Gastroesophageal sphincter (tissue), 4 donors: ENCODE data around the gene IFT88. TPM values are rescaled to one million over a fixed set of nuclear protein-coding genes. Genes with fewer than 3 reads are reported as not detected.

Experiments used
- ATAC-seq: fragments of 150-250 bp; one replicate; pipeline ENCODE4 v1.9.1; 2016; ENCODE audit warnings: mild to moderate bottlenecking, moderate library complexity
- H3K27ac ChIP-seq, 4 donors: fragments of 200-600 bp; sonication (generic) in 3 of 4; 1 replicate in 3 of 4; 2 replicates in 1 of 4; pipeline ENCODE4 v1.5.1; 2016 to 2019
- H3K27me3 ChIP-seq: fragments of 200-600 bp; sonication (generic); one replicate; pipeline ENCODE4 v1.5.1; 2019
- H3K36me3 ChIP-seq, 2 donors: fragments of 200-600 bp; sonication (generic); one replicate each; pipeline ENCODE4 v1.5.1; 2019; ENCODE audit warnings: control low read depth in 1 of 2
- H3K4me1 ChIP-seq, 3 donors: fragments of 200-600 bp; sonication (generic); 1 replicate in 2 of 3; 2 replicates in 1 of 3; pipeline ENCODE4 v1.5.1; 2016 to 2019; ENCODE audit warnings: control low read depth in 2 of 3
- H3K4me3 ChIP-seq, 2 donors: fragments of 200-600 bp; sonication (generic); one replicate each; pipeline ENCODE4 v1.5.1; 2019; ENCODE audit warnings: mild to moderate bottlenecking in 1 of 2, moderate library complexity in 1 of 2
- H3K9me3 ChIP-seq, 3 donors: fragments of 200-600 bp; sonication (generic); one replicate each; pipeline ENCODE4 v1.5.1; 2017 to 2019; ENCODE audit warnings: control low read depth in 2 of 3
- EP300 ChIP-seq: sonication (generic); formaldehyde crosslinking; IDR thresholded peaks from one replicate; pipeline ENCODE4 v1.6.1; 2017; ENCODE audit warnings: antibody characterized with exemption, mild to moderate bottlenecking
- POLR2A ChIP-seq, 2 donors: fragments of 450-650 bp; IDR thresholded peaks; one replicate each; pipeline ENCODE4 v1.6.1; 2017; ENCODE audit warnings: antibody characterized with exemption in 2 of 2, mild to moderate bottlenecking in 2 of 2, moderate library complexity in 1 of 2
- POLR2AphosphoS5 ChIP-seq: sonication (generic); formaldehyde crosslinking; IDR thresholded peaks from one replicate; pipeline ENCODE4 v1.6.1; 2017; ENCODE audit warnings: antibody characterized with exemption
- WGBS, 2 donors: methylation state at CpG; one replicate each; pipeline ENCODE4 v1.1.5; 2018; ENCODE audit warnings: low coverage in 1 of 2; 5-methylcytosine and 5-hydroxymethylcytosine counted together
- total RNA-seq, 4 donors: library from RNA; depleted of rRNA; stranded (reverse); fragments of >200 nt; gene quantifications; one replicate each; pipeline ENCODE4 v1.1.0, GENCODE V29; 2016
- TF ChIP-seq, protein P1 (sequence below), 4 experiments: fragments of 200-600 bp in 2 of 4; fragments of 450-650 bp in 2 of 4; sonication (generic) in 1 of 4; IDR thresholded peaks; one replicate each; pipeline ENCODE4 v1.5.1; 2017 to 2019; ENCODE audit warnings: antibody characterized with exemption in 4 of 4, mild to moderate bottlenecking in 2 of 4, moderate library complexity in 2 of 4

The IFT88 gene
- total RNA-seq, 4 donors from 2014 or later: 9.1 to 21.2 (median 13.2) TPM

DNA sequence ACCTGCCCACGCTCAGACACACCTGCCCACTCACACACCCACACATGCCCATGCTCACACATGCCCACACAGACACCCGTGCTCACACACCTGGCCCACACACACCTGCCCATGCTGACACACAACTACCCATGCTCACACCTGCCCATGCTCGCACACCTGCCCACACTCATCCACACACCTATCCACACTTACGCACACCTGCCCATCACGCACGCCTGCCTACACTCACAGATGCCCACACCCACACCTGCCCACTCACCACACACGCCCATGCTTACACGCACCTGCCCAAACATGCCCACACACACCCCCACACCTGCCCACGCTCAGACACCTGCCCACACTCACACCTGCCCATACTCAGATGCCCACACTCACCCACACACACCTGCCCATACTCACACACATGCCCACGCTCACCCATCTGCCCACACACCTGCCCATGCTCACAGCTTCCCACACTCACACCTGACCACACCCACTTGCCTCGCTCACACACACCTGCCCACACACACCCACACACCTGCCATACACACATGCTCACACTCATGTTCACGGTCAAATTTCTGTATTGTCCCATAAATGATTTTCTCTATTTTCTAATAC lies 152.1 kb downstream of the IFT88 start:
- H3K36me3 ChIP-seq: no peaks in the 10 kb centered on the region
- 89 to 93% methylated on average over 8 to 12 of the region's 12 CpGs for WGBS, 2 donors
- no peaks in the 10 kb centered on the region for H3K9me3 ChIP-seq
- ATAC-seq: no peak
- no peak for TF ChIP-seq POLR2A (IDR thresholded peaks at IDR 0.05)
- TF ChIP-seq EP300: no peak
- TF ChIP-seq POLR2AphosphoS5: no peak
- TF ChIP-seq, protein P1, sequence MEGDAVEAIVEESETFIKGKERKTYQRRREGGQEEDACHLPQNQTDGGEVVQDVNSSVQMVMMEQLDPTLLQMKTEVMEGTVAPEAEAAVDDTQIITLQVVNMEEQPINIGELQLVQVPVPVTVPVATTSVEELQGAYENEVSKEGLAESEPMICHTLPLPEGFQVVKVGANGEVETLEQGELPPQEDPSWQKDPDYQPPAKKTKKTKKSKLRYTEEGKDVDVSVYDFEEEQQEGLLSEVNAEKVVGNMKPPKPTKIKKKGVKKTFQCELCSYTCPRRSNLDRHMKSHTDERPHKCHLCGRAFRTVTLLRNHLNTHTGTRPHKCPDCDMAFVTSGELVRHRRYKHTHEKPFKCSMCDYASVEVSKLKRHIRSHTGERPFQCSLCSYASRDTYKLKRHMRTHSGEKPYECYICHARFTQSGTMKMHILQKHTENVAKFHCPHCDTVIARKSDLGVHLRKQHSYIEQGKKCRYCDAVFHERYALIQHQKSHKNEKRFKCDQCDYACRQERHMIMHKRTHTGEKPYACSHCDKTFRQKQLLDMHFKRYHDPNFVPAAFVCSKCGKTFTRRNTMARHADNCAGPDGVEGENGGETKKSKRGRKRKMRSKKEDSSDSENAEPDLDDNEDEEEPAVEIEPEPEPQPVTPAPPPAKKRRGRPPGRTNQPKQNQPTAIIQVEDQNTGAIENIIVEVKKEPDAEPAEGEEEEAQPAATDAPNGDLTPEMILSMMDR (IDR thresholded peaks at IDR 0.05): no peak
- no peak overlapping the region for H3K4me3 ChIP-seq
- no peak overlapping the region for H3K27ac ChIP-seq
- peaks cover 0 to 29% (median 6%) of the 10 kb centered on the region in 3 donors for H3K4me1 ChIP-seq
- no peaks in the 10 kb centered on the region for H3K27me3 ChIP-seq

DNA sequence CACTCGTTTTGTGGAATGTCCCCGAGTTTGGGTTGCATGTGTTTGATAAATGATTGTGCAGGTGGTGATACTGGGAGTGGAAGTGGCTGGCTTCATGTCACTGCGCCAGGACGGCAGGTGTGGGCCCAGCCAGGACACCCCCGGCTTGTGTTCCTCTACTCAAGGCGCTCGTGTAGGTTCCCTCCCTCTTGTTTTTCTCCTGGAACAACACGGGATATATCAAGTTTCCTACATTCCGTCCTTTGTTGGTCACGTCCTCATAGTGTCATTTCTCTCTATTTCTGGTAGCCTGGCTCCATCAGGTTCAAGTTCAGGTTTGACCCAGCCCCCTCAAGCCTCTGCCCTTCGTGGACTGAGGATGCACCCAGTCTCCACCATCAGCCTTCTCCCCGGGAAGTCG lies 152.8 kb downstream of the IFT88 start:
- ATAC-seq: no peak
- WGBS, 2 donors: 81 to 96% methylated on average over 9 to 11 of the region's 13 CpGs
- Histone ChIP-seq H3K4me1 (peaks cover 0 to 21% (median 3%) of the 10 kb centered on the region in 3 donors), H3K27me3 (no peaks in the 10 kb centered on the region), H3K4me3 (no peak overlapping the region), H3K36me3 (no peaks in the 10 kb centered on the region), H3K27ac (no peak overlapping the region), H3K9me3 (no peaks in the 10 kb centered on the region)
- no peak for TF ChIP-seq EP300

DNA sequence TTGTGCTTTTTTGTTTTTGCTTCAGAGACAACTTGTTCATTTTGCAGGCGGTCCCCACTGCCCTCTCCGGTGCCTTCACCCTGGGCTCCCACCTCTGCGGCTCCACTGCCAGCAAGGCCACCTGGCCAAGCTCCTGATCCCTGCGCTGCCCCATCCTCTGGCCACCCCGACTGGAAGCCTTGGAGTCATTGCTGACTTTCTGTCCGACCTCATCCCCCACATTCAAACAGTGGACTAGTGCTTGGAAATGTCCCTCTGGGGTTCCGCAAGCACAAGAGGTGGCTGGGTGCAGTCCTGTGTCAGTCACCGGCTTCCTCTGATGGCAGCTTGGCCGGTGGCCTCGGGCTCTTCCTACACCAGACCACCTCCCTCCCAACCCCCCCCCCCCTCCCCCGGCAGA lies 153.5 kb downstream of the IFT88 start:
- H3K27ac ChIP-seq: no peak overlapping the region
- TF ChIP-seq POLR2AphosphoS5: no peak
- TF ChIP-seq POLR2A (IDR thresholded peaks at IDR 0.05): no peak
- TF ChIP-seq EP300: no peak
- TF ChIP-seq, protein P1 (IDR thresholded peaks at IDR 0.05): no peak
- H3K4me3 ChIP-seq: no peak overlapping the region
- 83% methylated on average over 2 of the region's 11 CpGs for WGBS, 2 donors
- H3K36me3 ChIP-seq: no peaks in the 10 kb centered on the region
- H3K27me3 ChIP-seq: no peaks in the 10 kb centered on the region
- ATAC-seq: no peak
- H3K4me1 ChIP-seq: peaks cover 0 to 16% (median 3%) of the 10 kb centered on the region in 3 donors
- H3K9me3 ChIP-seq: no peaks in the 10 kb centered on the region

DNA sequence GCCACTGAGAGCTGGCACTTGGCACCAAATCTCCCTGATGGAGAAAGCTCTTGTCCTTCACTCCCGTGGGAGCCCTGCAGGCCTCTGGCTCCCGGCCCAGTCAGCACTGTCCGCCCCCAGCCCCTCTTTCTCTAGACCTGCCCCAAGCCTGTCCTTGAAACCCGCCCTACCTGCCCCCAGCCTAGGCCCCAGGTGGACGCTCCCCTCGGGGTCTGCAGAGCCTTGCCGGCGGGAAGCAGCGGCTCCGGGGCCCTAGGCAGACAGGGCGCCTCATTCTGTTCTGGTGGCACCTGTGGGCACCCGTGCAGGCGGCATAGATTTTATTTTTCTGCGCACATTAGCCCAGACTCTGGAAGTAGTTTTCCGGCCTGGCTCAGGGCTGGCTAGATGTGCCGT lies 154.1 kb downstream of the IFT88 start:
- H3K4me3 ChIP-seq: peak overlapping the region in 1 of 2 donors; percentile 53
- no peak for TF ChIP-seq POLR2A (IDR thresholded peaks at IDR 0.05)
- TF ChIP-seq, protein P1 (IDR thresholded peaks at IDR 0.05): no peak
- no peak for TF ChIP-seq POLR2AphosphoS5
- TF ChIP-seq EP300: no peak
- H3K36me3 ChIP-seq: no peaks in the 10 kb centered on the region
- H3K27me3 ChIP-seq: no peaks in the 10 kb centered on the region
- H3K27ac ChIP-seq: no peak overlapping the region
- H3K4me1 ChIP-seq: peaks cover 0 to 16% (median 3%) of the 10 kb centered on the region in 3 donors
- ATAC-seq: no peak
- no peaks in the 10 kb centered on the region for H3K9me3 ChIP-seq
- WGBS, 2 donors: 80% methylated on average over 1 of the region's 16 CpGs

DNA sequence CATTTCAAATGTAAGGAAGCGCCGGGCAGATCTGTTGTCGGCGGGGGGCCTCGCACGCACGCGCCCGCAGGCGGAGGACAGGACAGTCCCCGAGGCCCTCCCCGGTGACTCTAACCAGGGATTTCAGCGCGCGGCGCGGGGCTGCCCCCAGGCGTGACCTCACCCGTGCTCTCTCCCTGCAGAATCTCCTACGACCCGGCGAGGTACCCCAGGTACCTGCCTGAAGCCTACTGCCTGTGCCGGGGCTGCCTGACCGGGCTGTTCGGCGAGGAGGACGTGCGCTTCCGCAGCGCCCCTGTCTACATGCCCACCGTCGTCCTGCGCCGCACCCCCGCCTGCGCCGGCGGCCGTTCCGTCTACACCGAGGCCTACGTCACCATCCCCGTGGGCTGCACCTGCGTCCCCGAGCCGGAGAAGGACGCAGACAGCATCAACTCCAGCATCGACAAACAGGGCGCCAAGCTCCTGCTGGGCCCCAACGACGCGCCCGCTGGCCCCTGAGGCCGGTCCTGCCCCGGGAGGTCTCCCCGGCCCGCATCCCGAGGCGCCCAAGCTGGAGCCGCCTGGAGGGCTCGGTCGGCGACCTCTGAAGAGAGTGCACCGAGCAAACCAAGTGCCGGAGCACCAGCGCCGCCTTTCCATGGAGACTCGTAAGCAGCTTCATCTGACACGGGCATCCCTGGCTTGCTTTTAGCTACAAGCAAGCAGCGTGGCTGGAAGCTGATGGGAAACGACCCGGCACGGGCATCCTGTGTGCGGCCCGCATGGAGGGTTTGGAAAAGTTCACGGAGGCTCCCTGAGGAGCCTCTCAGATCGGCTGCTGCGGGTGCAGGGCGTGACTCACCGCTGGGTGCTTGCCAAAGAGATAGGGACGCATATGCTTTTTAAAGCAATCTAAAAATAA lies 154.7 kb downstream of the IFT88 start:
- peak overlapping the region; percentile 2 to 53 for H3K4me3 ChIP-seq
- H3K4me1 ChIP-seq: peaks cover 0 to 16% (median 3%) of the 10 kb centered on the region in 3 donors
- H3K27ac ChIP-seq: no peak overlapping the region
- no peaks in the 10 kb centered on the region for H3K9me3 ChIP-seq
- ATAC-seq: no peak
- H3K36me3 ChIP-seq: no peaks in the 10 kb centered on the region
- no peaks in the 10 kb centered on the region for H3K27me3 ChIP-seq
- TF ChIP-seq POLR2AphosphoS5 (peak; percentile 5), POLR2A (IDR thresholded peaks at IDR 0.05) (no peak)
- 9 to 44% methylated on average over 5 to 9 of the region's 81 CpGs for WGBS, 2 donors
